Neural progenitor cell (in vitro differentiated cells): ENCODE measurements around the gene BLTP2. TPM values are rescaled to one million over a fixed set of nuclear protein-coding genes. Genes with fewer than 3 reads are reported as not detected.

Source experiments
- DNase-seq: peaks from one replicate; pipeline ENCODE4 v3.0.0-alpha.2; 2016; ENCODE audit warnings: low spot score
- H2AFZ ChIP-seq: fragments of 200-600 bp; sonication (generic); replicated peaks from 2 replicates; pipeline ENCODE4 v1.6.1; 2016; ENCODE audit warnings: antibody characterized with exemption
- H3F3A ChIP-seq: fragments of 200-600 bp; sonication (generic); 2 replicates; pipeline ENCODE4 v1.6.1; 2016; ENCODE audit warnings: antibody characterized with exemption, low read depth
- H3K27ac ChIP-seq: fragments of 200-600 bp; sonication (generic); 2 replicates; pipeline ENCODE4 v1.5.1; 2016; ENCODE audit warnings: mild to moderate bottlenecking
- H3K27me3 ChIP-seq: fragments of 200-600 bp; sonication (generic); 2 replicates; pipeline ENCODE4 v1.6.1; 2016; ENCODE audit warnings: mild to moderate bottlenecking, moderate library complexity
- H3K36me3 ChIP-seq: fragments of 200-600 bp; sonication (generic); 2 replicates; pipeline ENCODE4 v1.5.1; 2016
- H3K4me1 ChIP-seq: fragments of 200-600 bp; sonication (generic); 2 replicates; pipeline ENCODE4 v1.6.1; 2016; ENCODE audit warnings: mixed run types
- H3K4me2 ChIP-seq: fragments of 200-600 bp; sonication (generic); 2 replicates; pipeline ENCODE4 v1.6.1; 2016
- H3K4me3 ChIP-seq: fragments of 200-600 bp; sonication (generic); 2 replicates; pipeline ENCODE4 v1.5.1; 2016
- H3K79me2 ChIP-seq: fragments of 200-600 bp; sonication (generic); 2 replicates; pipeline ENCODE4 v1.6.1; 2016; ENCODE audit warnings: low read depth
- H3K9ac ChIP-seq: fragments of 200-600 bp; sonication (generic); 2 replicates; pipeline ENCODE4 v1.6.1; 2016
- H3K9me3 ChIP-seq: fragments of 200-600 bp; sonication (generic); 2 replicates; pipeline ENCODE4 v1.5.1; 2016; ENCODE audit warnings: low read depth
- H4K20me1 ChIP-seq: fragments of 200-600 bp; sonication (generic); 2 replicates; pipeline ENCODE4 v1.6.1; 2016; ENCODE audit warnings: low read depth
- H3K27ac Mint-ChIP-seq: 3 replicates; pipeline ENCODE4 v1.8.0; 2021; ENCODE audit warnings: mixed read lengths
- H3K27me3 Mint-ChIP-seq: 2 replicates; pipeline ENCODE4 v1.8.0; 2022; ENCODE audit warnings: low read depth, mild to moderate bottlenecking, inconsistent platforms, moderate library complexity, mixed read lengths; ENCODE audit not compliant: insufficient read depth
- H3K36me3 Mint-ChIP-seq: 3 replicates; pipeline ENCODE4 v1.8.0; 2021; ENCODE audit warnings: mixed read lengths
- H3K4me1 Mint-ChIP-seq: 3 replicates; pipeline ENCODE4 v1.8.0; 2021; ENCODE audit warnings: mixed read lengths
- H3K4me3 Mint-ChIP-seq: 3 replicates; pipeline ENCODE4 v1.8.0; 2021; ENCODE audit warnings: mild to moderate bottlenecking, moderate library complexity, mixed read lengths
- H3K9me3 Mint-ChIP-seq: 3 replicates; pipeline ENCODE4 v1.8.0; 2020; ENCODE audit warnings: mixed read lengths
- CTCF ChIP-seq: fragments of 200-600 bp; sonication (generic); IDR thresholded peaks from 2 replicates; pipeline ENCODE4 v1.5.1; 2017; ENCODE audit warnings: antibody characterized with exemption, mild to moderate bottlenecking
- EZH2 ChIP-seq: fragments of 200-600 bp; sonication (generic); IDR thresholded peaks from 2 replicates; pipeline ENCODE4 v1.6.1; 2017; ENCODE audit warnings: antibody characterized with exemption, mild to moderate bottlenecking, moderate library complexity
- EZH2phosphoT487 ChIP-seq: fragments of 200-600 bp; sonication (generic); IDR thresholded peaks from 2 replicates; pipeline ENCODE4 v1.6.1; 2017; ENCODE audit warnings: antibody characterized with exemption
- total RNA-seq: library from RNA; depleted of rRNA; stranded (reverse); fragments of >200 nt; gene quantifications from 2 replicates; pipeline ENCODE4 v1.2.3, GENCODE V29; 2015; ENCODE audit warnings: low replicate concordance

BLTP2 gene
- total RNA-seq, 1 donor from 2014 or later, result 130 TPM

GRCh38 chr17:28624148-28624547, 20.8 kb downstream of the BLTP2 start:
- Histone ChIP-seq H3K4me1 (no peaks in the 10 kb centered on the region), H3K36me3 (peaks cover 8% of the 10 kb centered on the region), H3K4me3 (no peak overlapping the region), H2AFZ (no peak overlapping the region), H3K27me3 (no peaks in the 10 kb centered on the region), H3K27ac (no peak overlapping the region), H3K4me2 (no peak overlapping the region), H3K9me3 (no peaks in the 10 kb centered on the region), H4K20me1 (peaks cover 13% of the 10 kb centered on the region), H3K79me2 (no peaks in the 10 kb centered on the region), H3F3A (no peaks in the 10 kb centered on the region), H3K9ac (no peak overlapping the region)
- Mint-ChIP-seq H3K27ac (no peak overlapping the region), H3K36me3 (peaks cover 32% of the 10 kb centered on the region), H3K4me1 (no peaks in the 10 kb centered on the region), H3K27me3 (peaks cover 3% of the 10 kb centered on the region), H3K4me3 (no peak overlapping the region), H3K9me3 (no peaks in the 10 kb centered on the region)
- DNase-seq, result no peak
- TF ChIP-seq CTCF (no peak), EZH2phosphoT487 (no peak), EZH2 (no peak)

GRCh38 chr17:28623696-28624095, 21.3 kb downstream of the BLTP2 start:
- Histone ChIP-seq H3K4me1 (no peaks in the 10 kb centered on the region), H3K9ac (no peak overlapping the region), H3K9me3 (no peaks in the 10 kb centered on the region), H3K4me2 (no peak overlapping the region), H3K79me2 (no peaks in the 10 kb centered on the region), H4K20me1 (peaks cover 13% of the 10 kb centered on the region), H2AFZ (no peak overlapping the region), H3F3A (no peaks in the 10 kb centered on the region), H3K4me3 (no peak overlapping the region), H3K27ac (no peak overlapping the region), H3K27me3 (no peaks in the 10 kb centered on the region), H3K36me3 (peaks cover 9% of the 10 kb centered on the region)
- TF ChIP-seq CTCF (no peak), EZH2phosphoT487 (no peak), EZH2 (no peak)
- no peaks in the 10 kb centered on the region for H3K4me1 Mint-ChIP-seq
- no peak for DNase-seq
- H3K27ac Mint-ChIP-seq, result no peak overlapping the region
- peaks cover 3% of the 10 kb centered on the region for H3K27me3 Mint-ChIP-seq
- H3K9me3 Mint-ChIP-seq, result no peaks in the 10 kb centered on the region
- peaks cover 34% of the 10 kb centered on the region for H3K36me3 Mint-ChIP-seq
- H3K4me3 Mint-ChIP-seq, result no peak overlapping the region

GRCh38 chr17:28622186-28622585, 22.8 kb downstream of the BLTP2 start:
- no peak overlapping the region for H2AFZ ChIP-seq
- no peak overlapping the region for H3K4me3 ChIP-seq
- no peak overlapping the region for H3K27ac Mint-ChIP-seq
- H3K36me3 ChIP-seq, result peaks cover 22% of the 10 kb centered on the region
- H3K9me3 Mint-ChIP-seq, result no peaks in the 10 kb centered on the region
- H3F3A ChIP-seq, result no peaks in the 10 kb centered on the region
- peaks cover 33% of the 10 kb centered on the region for H3K36me3 Mint-ChIP-seq
- peaks cover 3% of the 10 kb centered on the region for H3K27me3 Mint-ChIP-seq
- H3K4me1 Mint-ChIP-seq, result no peaks in the 10 kb centered on the region
- no peak overlapping the region for H3K9ac ChIP-seq
- no peaks in the 10 kb centered on the region for H3K27me3 ChIP-seq
- H3K4me2 ChIP-seq, result no peak overlapping the region
- H3K27ac ChIP-seq, result no peak overlapping the region
- H3K4me3 Mint-ChIP-seq, result no peak overlapping the region
- no peak for TF ChIP-seq EZH2phosphoT487
- no peak for TF ChIP-seq CTCF
- no peak for TF ChIP-seq EZH2
- peaks cover 13% of the 10 kb centered on the region for H4K20me1 ChIP-seq
- H3K79me2 ChIP-seq, result no peaks in the 10 kb centered on the region
- H3K4me1 ChIP-seq, result no peaks in the 10 kb centered on the region
- no peak for DNase-seq
- H3K9me3 ChIP-seq, result no peaks in the 10 kb centered on the region
